ENCODE data around the gene ATP8B3.

ATP8B3 gene

DNA sequence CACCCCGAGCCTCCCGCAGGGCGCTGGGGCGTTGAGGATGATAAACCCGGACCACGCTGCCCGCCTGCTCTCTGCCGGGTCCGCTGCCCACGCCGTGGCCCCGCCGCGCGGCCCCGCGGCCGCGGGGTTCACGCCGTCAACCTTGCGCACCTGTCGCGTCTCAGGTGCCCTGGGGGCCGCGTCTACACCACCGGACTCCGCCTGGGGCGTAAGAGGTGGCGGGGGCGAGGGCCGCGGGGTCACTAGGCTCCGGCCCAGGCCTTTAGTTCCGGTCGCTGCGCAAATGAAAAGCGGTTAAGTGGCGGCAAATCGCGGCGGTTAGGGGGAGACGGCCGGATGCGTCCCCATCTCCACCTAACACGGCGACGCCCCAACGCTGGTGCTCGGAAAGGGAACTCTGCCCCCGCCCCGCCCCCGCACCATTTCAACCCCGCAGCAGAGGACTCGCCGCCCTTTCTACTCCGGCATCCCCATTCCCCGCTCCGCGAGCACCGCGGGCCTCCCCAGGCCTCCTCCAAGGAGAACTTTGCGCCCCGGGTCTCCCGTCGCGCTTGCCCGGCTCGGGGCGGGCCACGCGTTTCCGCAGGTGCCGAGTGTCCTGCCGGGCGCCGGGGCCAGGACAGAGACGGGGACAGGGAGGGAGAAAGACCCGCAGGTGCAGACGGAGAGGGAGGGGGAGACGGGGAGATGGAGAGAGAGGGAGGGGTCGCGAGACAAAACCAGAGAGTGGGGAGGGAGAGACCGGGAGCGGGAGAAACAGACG is 54.4 kb downstream of the ATP8B3 start:
- TF ChIP-seq, protein P1, sequence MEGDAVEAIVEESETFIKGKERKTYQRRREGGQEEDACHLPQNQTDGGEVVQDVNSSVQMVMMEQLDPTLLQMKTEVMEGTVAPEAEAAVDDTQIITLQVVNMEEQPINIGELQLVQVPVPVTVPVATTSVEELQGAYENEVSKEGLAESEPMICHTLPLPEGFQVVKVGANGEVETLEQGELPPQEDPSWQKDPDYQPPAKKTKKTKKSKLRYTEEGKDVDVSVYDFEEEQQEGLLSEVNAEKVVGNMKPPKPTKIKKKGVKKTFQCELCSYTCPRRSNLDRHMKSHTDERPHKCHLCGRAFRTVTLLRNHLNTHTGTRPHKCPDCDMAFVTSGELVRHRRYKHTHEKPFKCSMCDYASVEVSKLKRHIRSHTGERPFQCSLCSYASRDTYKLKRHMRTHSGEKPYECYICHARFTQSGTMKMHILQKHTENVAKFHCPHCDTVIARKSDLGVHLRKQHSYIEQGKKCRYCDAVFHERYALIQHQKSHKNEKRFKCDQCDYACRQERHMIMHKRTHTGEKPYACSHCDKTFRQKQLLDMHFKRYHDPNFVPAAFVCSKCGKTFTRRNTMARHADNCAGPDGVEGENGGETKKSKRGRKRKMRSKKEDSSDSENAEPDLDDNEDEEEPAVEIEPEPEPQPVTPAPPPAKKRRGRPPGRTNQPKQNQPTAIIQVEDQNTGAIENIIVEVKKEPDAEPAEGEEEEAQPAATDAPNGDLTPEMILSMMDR (IDR thresholded peaks at IDR 0.05): no peak

DNA sequence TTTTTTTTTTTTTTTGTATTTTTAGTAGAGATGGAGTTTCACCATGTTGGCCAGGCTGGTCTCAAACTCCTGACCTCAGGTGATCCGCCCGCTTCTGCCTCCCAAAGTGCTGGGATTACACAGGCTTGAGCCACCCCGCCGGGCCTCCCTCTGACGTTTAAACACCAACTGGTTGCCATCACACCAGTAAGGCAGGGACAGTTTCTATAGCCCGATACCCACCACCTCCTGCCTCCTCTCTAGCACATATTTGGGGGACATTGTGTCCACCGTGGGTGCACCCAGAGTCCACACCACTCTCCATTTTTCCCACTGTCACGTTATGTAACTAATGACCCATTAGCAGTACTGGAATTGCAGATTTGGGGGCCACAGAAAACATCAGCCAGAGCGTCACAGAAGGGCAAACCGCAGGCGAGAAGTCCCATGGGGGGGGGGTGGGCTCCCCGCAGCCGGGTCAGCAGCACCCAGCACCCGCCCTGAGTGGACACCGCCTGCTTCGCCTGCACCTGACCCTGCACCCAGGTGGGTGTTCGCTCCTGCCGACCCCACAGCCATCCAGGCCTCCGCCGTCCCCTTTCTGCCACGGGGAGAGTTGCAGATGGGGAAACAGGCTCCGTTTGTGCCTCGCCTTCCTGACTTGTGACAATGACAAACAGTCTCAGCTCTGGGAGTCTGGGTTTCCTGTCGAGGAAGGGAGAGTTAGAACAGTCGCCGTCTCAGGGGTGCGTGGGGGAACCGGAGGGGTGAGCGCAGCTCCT is 55.2 kb downstream of the ATP8B3 start:
- TF ChIP-seq, protein P1 (IDR thresholded peaks at IDR 0.05): no peak

DNA sequence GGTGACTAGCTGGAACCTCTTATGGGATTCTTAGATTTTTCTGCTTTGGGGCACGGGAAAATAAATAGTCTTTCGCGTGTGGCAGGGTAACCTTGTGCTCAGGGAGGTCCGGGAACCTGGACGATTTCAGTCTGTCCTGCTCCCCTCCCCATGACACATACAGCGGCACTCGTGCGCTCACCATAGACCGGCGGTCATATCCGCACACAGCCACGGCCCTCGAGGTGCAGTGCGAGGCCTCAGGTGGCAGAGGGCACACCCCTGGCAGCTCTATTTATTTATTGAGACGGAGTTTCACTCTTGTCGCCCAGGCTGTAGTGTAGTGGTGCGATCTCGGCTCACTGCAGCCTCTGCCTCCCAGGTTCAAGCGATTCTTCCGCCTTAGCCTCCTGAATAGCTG is 55.8 kb downstream of the ATP8B3 start:
- TF ChIP-seq, protein P1 (IDR thresholded peaks at IDR 0.05): no peak

DNA sequence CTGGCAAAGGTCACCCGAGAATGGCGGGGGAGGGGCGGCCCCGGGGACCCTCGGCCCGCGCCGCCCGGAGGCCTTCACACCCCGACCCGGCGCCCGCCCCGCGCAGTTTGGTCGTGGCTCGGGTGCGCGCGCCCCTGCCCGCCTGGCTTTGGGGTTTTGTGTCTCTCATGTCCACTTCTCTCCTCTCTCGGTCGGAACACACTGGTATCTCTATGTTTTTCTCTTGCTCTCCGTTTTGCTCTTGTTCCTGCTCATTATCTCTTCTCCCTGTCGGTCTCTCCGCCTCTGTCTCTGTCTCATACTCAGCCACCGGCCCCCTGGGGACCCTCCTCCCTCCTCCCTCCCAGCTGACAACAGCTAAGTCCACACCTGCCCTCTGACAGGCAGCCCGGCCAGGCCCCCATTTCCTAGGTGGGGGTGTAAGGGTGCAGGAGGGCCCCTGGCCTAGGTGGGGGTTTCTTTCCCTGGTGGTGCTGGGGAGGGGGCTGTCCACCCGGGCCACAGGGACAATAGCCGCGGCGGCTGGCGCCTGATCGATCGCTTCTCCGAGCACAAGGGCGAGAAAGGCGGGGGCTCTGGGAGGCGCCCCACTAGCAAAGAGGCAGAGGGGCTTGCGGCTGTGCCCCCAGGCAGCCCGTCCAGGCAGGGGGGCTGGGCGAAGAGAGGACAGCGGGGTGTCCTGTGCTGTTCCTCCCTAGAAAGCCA is 56.5 kb downstream of the ATP8B3 start:
- TF ChIP-seq, protein P1 (IDR thresholded peaks at IDR 0.05): no peak

DNA sequence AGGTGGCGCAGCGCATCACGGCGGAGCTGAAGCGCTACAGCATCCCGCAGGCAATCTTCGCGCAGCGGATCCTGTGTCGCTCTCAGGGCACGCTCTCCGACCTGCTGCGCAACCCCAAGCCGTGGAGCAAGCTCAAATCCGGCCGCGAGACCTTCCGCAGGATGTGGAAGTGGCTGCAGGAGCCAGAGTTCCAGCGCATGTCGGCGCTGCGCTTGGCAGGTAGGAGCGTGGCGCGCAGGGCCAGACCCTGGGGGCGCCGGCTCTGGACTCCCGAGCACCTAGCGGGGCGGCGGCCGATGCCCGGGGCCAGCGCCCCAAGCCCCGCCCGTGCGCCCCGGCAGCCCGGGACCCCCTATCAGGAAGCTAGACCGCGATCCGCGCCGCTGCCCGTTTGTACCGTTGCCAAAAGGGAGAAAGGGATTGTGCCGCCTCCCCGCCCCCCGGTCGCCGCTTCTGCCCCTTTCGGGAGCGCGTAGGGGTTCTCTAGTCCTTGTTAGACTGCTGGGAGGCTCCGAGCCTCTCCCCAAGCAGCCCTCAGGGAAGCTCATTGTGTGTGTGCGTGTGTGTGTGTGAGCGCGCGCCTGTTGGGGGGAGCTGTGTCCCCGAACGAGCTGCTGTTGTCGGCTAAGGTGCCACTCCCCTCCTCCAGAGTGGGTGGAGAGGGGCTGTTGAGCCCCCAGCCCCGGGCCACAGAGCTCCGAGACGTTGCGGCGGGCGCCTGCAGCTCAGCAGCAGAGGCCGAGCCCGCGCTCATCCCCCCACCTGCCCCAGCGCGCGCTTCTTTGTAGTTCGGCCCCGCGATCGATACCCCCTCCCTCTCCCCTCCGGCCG is 57.2 kb downstream of the ATP8B3 start:
- TF ChIP-seq, protein P1 (IDR thresholded peaks at IDR 0.05): no peak

DNA sequence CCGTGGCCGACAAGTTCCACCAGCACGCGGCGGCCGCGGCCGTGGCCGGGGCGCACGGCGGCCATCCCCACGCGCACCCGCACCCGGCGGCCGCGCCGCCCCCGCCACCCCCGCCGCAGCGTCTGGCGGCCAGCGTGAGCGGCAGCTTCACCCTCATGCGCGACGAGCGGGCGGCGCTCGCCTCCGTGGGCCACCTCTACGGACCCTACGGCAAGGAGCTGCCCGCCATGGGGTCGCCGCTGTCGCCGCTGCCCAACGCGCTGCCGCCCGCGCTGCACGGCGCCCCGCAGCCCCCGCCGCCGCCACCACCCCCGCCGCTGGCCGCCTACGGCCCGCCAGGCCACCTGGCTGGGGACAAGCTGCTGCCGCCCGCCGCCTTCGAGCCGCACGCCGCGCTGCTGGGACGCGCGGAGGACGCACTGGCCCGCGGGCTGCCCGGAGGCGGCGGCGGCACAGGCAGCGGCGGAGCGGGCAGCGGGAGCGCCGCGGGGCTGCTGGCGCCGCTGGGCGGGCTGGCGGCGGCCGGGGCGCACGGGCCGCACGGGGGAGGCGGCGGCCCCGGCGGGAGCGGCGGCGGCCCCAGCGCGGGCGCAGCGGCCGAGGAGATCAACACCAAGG is 57.9 kb downstream of the ATP8B3 start:
- TF ChIP-seq, protein P1 (IDR thresholded peaks at IDR 0.05): no peak

All from LNCAP (cell line).